BLaER1 (cell line): Measurements from ENCODE around the gene NOTCH1.

Experiments
- H3K27ac ChIP-seq: shearing (Covaris generic); formaldehyde crosslinking; 2 replicates; pipeline ENCODE4 v1.8.1; 2022
- H3K27me3 ChIP-seq: shearing (Covaris generic); formaldehyde crosslinking; 2 replicates; pipeline ENCODE4 v1.8.1; 2022
- H3K36me3 ChIP-seq: shearing (Covaris generic); formaldehyde crosslinking; 2 replicates; pipeline ENCODE4 v1.8.1; 2022
- H3K4me1 ChIP-seq: shearing (Covaris generic); formaldehyde crosslinking; 2 replicates; pipeline ENCODE4 v1.8.1; 2022
- H3K4me2 ChIP-seq: shearing (Covaris generic); formaldehyde crosslinking; 2 replicates; pipeline ENCODE4 v1.8.1; 2022
- H3K4me3 ChIP-seq: shearing (Covaris generic); formaldehyde crosslinking; 2 replicates; pipeline ENCODE4 v1.8.1; 2022
- H3K9ac ChIP-seq: shearing (Covaris generic); formaldehyde crosslinking; 2 replicates; pipeline ENCODE4 v1.8.1; 2022
- H3K9me3 ChIP-seq: shearing (Covaris generic); formaldehyde crosslinking; 2 replicates; pipeline ENCODE4 v1.8.1; 2022
- H4K20me1 ChIP-seq: shearing (Covaris generic); formaldehyde crosslinking; 2 replicates; pipeline ENCODE4 v1.8.1; 2022
- Cebpa-rat ChIP-seq: shearing (Covaris generic); IDR thresholded peaks from 2 replicates; pipeline ENCODE4 v1.8.1; 2022

The NOTCH1 gene

GRCh38 chr9:136547508-136548215 lies 1.8 kb upstream of the NOTCH1 start:
- no peak overlapping the region for H3K9ac ChIP-seq
- H4K20me1 ChIP-seq: peaks cover 29% of the 10 kb centered on the region
- no peaks in the 10 kb centered on the region for H3K27me3 ChIP-seq
- H3K4me3 ChIP-seq: no peak overlapping the region; the same call in 1 of the 2 replicates
- H3K36me3 ChIP-seq: peaks cover 15% of the 10 kb centered on the region; the same call in 1 of the 2 replicates
- peak overlapping the region; percentile 97 for H3K4me2 ChIP-seq
- no peaks in the 10 kb centered on the region for H3K9me3 ChIP-seq
- H3K27ac ChIP-seq: peak overlapping the region; percentile 96
- peaks cover 85% of the 10 kb centered on the region for H3K4me1 ChIP-seq
- TF ChIP-seq Cebpa-rat: no peak

DNA sequence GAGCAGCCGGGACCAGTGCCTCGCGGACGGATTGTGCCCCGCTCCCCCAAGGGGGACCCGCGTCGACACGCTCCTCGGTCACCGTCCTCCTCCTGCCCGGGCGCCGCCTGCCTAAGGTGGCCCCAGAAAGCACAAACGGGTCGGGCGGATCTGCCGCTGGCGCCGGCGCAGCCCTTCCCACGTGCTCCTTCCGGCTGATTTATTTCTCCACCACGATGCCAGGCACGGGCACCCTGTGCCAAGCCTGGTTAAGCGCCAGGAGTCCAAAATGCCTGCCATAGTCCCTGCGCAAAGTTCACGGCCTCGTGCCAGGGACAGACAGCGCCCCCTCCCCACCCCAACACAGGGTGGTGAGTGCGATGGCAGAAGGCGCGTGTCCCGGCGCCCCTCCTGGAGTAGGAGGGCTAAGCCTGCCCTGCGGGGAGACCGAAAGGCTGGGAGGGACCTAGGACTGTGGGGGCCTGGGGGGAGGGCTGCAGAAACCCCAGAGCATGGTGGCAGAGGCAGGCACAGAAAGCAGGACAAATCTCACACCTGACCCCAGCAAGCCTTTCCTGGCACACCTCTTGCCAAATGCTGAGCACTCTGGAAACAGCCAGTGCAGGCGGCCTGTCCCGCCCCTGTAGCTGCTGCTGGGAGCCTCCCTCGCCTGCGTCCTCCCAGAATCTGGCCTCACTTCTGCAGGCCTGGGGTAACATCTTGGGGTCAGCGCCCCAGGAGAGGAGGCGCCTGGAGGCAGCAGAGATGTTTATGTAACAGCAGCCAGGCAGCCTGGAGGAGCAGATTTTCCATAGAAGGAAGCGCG lies 1.1 kb upstream of the NOTCH1 start:
- peak overlapping the region; percentile 89 for H3K9ac ChIP-seq
- H4K20me1 ChIP-seq: peaks cover 35% of the 10 kb centered on the region
- no peak for TF ChIP-seq Cebpa-rat
- H3K4me3 ChIP-seq: peak overlapping the region; percentile 70
- H3K36me3 ChIP-seq: peaks cover 20% of the 10 kb centered on the region
- H3K4me1 ChIP-seq: peaks cover 82% of the 10 kb centered on the region
- peak overlapping the region; percentile 97 for H3K4me2 ChIP-seq
- H3K9me3 ChIP-seq: no peaks in the 10 kb centered on the region
- H3K27me3 ChIP-seq: no peaks in the 10 kb centered on the region
- peak overlapping the region; percentile 96 for H3K27ac ChIP-seq

DNA sequence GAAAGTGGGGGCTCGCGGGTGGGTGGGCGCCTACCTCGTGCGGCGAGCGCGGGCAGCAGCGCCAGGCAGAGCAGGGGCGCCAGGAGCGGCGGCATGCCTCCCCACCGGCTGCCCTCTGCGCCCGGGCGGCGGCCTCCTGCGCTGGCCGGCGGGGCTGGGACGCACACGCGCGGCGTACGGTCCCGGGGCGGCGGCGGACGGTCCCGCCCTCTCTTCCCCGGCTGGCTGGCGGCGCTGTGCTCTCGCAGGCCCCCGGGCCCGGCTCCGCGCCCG lies 220 bp downstream of the NOTCH1 start:
- Histone ChIP-seq H3K4me1 (peaks cover 82% of the 10 kb centered on the region), H4K20me1 (peaks cover 48% of the 10 kb centered on the region), H3K27ac (peak overlapping the region; percentile 93), H3K9ac (peak overlapping the region; percentile 93), H3K36me3 (peaks cover 33% of the 10 kb centered on the region), H3K4me2 (peak overlapping the region; percentile 98), H3K9me3 (no peaks in the 10 kb centered on the region), H3K4me3 (peak overlapping the region; percentile 97), H3K27me3 (no peaks in the 10 kb centered on the region)
- no peak for TF ChIP-seq Cebpa-rat

- H3K27me3 ChIP-seq: no peaks in the 10 kb centered on the region
- peak; percentile 82 for TF ChIP-seq Cebpa-rat
- peak overlapping the region; percentile 93 for H3K9ac ChIP-seq
- H3K4me2 ChIP-seq: peak overlapping the region; percentile 98
- peaks cover 82% of the 10 kb centered on the region for H3K4me1 ChIP-seq
- no peaks in the 10 kb centered on the region for H3K9me3 ChIP-seq
- H3K27ac ChIP-seq: peak overlapping the region; percentile 93
- peaks cover 53% of the 10 kb centered on the region for H4K20me1 ChIP-seq
- peak overlapping the region; percentile 97 for H3K4me3 ChIP-seq
- peaks cover 38% of the 10 kb centered on the region for H3K36me3 ChIP-seq
These were observed 720 bp downstream of the NOTCH1 start for GRCh38 chr9:136544964-136545691.

DNA sequence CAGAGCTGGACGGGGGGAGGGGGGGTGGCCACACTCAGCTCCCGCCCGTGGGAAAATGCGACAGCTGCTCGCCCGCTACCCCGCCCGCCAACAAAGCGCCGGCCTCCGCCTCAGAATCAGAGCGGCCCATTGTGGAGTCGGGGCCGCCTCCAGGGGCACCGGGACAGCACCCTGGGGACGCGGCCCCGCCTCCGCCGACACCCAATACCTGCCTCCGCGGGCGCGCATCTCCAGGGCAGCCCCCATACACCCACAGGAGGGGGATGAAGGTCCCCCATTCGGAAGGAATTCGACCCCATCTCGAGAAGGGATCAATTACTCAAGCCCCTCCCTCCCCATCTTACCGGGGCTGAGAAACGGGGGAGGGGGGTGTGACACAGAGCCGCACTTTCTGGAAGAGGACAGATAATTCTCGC lies 1.3 kb downstream of the NOTCH1 start:
- peaks cover 59% of the 10 kb centered on the region for H4K20me1 ChIP-seq
- H3K27ac ChIP-seq: peak overlapping the region; percentile 93
- peaks cover 82% of the 10 kb centered on the region for H3K4me1 ChIP-seq
- peak overlapping the region; percentile 93 for H3K9ac ChIP-seq
- no peaks in the 10 kb centered on the region for H3K27me3 ChIP-seq
- H3K9me3 ChIP-seq: no peaks in the 10 kb centered on the region
- no peak for TF ChIP-seq Cebpa-rat
- peak overlapping the region; percentile 98 for H3K4me2 ChIP-seq
- H3K36me3 ChIP-seq: peaks cover 38% of the 10 kb centered on the region
- peak overlapping the region; percentile 97 for H3K4me3 ChIP-seq

DNA sequence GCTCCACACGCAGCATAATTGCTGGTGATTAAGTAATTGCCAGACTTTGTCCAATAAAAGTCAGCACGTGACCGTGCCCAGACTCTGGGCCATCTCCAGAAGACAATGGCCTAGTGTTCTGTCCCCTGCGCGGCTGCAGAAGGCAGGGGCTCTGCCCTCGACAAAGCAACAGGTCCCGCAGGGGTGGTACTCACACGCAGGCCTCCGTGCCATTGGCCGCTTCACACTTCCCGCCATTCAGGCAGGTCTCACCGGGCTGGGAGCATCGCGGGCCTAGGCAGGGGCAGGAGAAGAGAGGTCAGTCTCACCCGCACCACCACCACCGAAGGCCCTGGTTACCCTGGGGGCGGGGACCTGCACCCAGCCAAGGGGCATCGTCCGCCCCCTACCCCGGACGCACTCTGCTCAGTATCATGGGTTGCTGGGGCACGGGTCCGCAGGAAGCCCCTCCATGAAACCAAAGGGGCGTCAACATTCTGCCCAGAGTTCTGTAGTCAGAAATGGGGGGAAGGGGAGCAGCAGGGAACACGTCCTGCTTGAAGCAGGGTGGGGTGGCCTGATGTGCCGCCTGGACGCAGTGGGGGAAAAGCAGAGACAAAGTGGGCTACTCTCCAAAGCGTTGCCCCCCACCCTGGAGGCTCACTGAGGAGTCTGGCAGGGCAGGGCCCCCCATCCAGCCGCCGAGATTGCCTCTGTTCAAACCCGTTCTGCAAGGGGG lies 1.9 kb downstream of the NOTCH1 start:
- Histone ChIP-seq H3K4me1 (peaks cover 82% of the 10 kb centered on the region), H3K27me3 (no peaks in the 10 kb centered on the region), H4K20me1 (peaks cover 65% of the 10 kb centered on the region), H3K9me3 (no peaks in the 10 kb centered on the region), H3K27ac (peak overlapping the region; percentile 93; the same call in 1 of the 2 replicates), H3K4me3 (peak overlapping the region; percentile 97), H3K36me3 (peaks cover 38% of the 10 kb centered on the region), H3K4me2 (peak overlapping the region; percentile 98), H3K9ac (peak overlapping the region; percentile 93)
- TF ChIP-seq Cebpa-rat: no peak

DNA sequence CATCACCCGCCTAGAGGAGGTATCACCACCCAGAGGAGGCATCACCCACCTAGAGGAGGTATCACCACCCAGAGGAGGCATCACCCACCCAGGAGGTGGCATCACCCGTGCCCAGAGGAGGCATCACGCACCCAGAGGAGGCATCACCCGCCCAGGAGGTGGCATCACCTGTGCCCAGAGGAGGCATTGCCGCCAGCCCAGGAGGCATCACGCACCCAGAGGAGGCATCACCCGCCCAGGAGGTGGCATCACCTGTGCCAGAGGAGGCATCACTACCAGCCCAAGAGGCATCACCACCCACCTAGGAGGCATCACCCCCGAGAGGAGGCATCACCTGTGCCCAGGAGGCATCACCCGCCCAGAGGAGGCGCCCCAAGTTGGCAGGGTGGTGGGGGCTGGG lies 2.6 kb downstream of the NOTCH1 start:
- Histone ChIP-seq H3K4me3 (no peak overlapping the region), H3K9ac (no peak overlapping the region), H3K9me3 (no peaks in the 10 kb centered on the region), H3K27me3 (no peaks in the 10 kb centered on the region), H3K36me3 (peaks cover 38% of the 10 kb centered on the region), H3K27ac (no peak overlapping the region), H3K4me1 (peaks cover 82% of the 10 kb centered on the region), H3K4me2 (peak overlapping the region; percentile 98), H4K20me1 (peaks cover 72% of the 10 kb centered on the region)
- TF ChIP-seq Cebpa-rat: no peak

DNA sequence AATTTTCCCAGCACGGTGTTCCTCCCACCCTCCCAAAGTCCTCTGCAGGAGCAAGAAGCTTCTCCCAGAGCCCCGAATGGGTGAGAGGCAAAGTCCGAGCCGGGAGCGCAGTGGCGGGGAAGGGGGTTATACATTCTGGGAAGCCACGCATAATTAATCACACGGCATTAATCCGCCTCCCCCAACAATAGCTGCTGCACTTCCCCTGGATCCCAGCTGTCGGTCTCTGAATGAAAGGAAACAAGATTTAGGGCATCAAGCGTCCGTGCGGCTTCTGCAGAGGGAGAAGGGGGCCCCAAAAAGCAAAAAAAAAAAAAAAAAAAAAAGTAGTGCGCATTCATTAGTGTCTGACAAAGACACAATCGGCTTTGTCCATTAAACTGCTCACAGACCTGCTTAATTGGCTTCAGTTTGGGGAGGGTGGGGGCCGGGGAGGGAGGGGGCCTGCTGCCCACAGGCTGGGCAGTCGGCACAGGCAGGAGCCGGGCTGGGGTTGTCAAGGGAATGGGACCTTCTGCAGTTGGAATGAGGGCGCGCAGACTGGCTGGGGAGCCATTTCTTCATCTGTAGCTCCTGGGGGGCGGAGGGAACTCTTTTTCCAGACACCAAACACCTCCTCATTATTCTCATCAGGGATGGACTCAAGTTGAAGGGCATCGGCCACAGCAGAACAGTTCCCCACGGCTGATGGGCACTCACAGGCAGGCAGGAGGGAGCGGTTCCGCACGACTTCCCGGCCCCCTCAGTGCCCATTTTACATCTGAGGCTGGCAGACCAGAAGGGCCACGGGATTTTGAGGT lies 3.4 kb downstream of the NOTCH1 start:
- Histone ChIP-seq H3K27ac (no peak overlapping the region), H3K4me3 (no peak overlapping the region), H3K27me3 (no peaks in the 10 kb centered on the region), H3K9ac (no peak overlapping the region), H3K9me3 (no peaks in the 10 kb centered on the region), H3K4me2 (no peak overlapping the region), H3K36me3 (peaks cover 42% of the 10 kb centered on the region), H4K20me1 (peaks cover 80% of the 10 kb centered on the region), H3K4me1 (peaks cover 82% of the 10 kb centered on the region)
- TF ChIP-seq Cebpa-rat: no peak

- H3K4me1 ChIP-seq: peaks cover 82% of the 10 kb centered on the region
- H4K20me1 ChIP-seq: peaks cover 87% of the 10 kb centered on the region
- H3K9ac ChIP-seq: no peak overlapping the region
- no peaks in the 10 kb centered on the region for H3K27me3 ChIP-seq
- peaks cover 49% of the 10 kb centered on the region for H3K36me3 ChIP-seq
- no peak for TF ChIP-seq Cebpa-rat
- H3K4me3 ChIP-seq: no peak overlapping the region
- H3K27ac ChIP-seq: no peak overlapping the region
- H3K9me3 ChIP-seq: no peaks in the 10 kb centered on the region
- H3K4me2 ChIP-seq: no peak overlapping the region
These were observed 4.1 kb downstream of the NOTCH1 start for GRCh38 chr9:136541709-136542108.
